Erythroblast (primary cell): ENCODE data around the gene LRIG1.

Source experiments
- DNase-seq, 2 experiments: peaks; one replicate each; lab custom pipeline; 2025; lab: John Stamatoyannopoulos, UW
- GATA1 ChIP-seq: IDR thresholded peaks from 2 replicates; pipeline ENCODE4 v1.6.1; 2011; ENCODE audit warnings: low read depth, mild to moderate bottlenecking, control low read depth, low read length, moderate library complexity
- POLR2A ChIP-seq: IDR thresholded peaks from 2 replicates; pipeline ENCODE4 v1.6.1; 2011; ENCODE audit warnings: mild to moderate bottlenecking, low read length

Gene LRIG1

DNA sequence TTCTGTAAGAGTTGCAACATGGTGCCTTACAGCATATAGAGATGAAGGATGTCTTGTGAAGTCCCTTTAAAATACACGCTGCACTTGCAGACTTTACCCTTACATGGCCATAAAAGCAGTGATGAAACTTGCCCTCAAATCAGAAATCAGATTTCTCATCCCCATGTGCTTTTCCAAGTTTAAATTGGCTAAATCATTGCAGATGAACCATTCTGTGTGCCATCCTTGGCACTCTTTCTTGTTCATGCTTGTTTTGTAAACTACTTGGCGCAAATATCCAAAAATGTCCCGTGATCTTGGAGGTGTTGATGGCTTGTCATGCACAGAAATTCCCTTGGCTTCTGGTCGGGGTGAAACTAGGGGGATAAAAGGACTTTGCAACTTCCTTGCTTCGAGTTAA lies 135.7 kb downstream of the LRIG1 start:
- TF ChIP-seq POLR2A (no peak), GATA1 (no peak)
- no peak for DNase-seq

DNA sequence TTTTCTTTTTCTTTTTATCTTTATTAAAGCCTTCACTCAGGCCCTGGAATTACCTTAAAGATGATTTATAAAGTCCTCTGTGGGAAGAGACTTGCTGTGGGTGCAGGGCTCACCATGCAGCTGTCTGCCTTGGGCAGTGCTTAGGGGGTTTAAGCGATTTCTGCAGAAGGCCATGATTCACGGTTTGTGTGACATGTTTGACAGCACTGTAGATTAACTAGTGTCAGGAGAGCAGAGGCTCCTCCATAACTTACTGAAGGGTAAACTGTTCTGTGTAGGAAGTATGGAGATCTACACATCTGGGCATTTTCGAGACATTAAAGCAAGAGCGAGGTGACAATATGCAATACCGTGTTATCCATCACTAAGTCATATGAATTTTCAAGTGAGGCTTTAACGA lies 137.7 kb downstream of the LRIG1 start:
- TF ChIP-seq GATA1 (no peak), POLR2A (no peak)
- DNase-seq = no peak

DNA sequence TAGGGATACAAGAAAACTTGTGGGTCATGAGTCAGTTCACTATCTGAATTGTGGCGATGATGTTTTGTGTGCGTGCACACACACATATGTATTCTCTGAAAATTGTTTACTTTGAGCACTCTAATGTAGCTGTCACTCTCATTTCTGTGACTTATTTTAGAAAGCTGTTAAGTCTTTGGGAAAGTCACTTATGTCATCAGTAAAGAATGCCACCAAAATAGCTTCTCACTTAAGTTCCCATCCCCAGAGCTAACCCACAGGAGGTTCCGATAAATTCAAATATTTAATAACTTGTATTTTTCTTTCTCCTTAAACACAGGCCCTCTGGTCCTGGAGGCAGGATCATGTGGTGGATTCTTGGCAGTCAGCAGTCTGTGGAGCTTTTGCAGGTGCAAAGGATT lies 138.3 kb downstream of the LRIG1 start:
- no peak for TF ChIP-seq GATA1
- no peak for TF ChIP-seq POLR2A
- no peak for DNase-seq

DNA sequence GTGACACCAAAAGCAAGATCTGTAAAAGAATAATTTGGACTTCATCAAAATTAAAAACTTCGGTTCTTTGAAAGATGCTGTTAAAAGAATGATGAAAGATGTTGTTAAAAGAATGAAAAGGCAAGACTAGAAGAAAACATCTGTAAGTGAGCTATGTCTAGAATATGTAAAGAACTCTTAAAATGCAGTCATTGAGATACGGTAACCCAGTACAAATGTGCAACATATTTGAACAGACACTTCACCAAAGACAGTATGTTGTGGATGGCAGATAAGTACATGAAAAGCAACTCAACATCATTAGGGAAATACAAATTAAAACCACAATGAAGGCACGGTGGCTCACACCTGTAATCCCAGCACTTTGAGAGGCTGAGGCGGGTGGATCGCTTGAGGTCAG lies 139.5 kb downstream of the LRIG1 start:
- TF ChIP-seq GATA1 (no peak), POLR2A (no peak)
- no peak for DNase-seq

DNA sequence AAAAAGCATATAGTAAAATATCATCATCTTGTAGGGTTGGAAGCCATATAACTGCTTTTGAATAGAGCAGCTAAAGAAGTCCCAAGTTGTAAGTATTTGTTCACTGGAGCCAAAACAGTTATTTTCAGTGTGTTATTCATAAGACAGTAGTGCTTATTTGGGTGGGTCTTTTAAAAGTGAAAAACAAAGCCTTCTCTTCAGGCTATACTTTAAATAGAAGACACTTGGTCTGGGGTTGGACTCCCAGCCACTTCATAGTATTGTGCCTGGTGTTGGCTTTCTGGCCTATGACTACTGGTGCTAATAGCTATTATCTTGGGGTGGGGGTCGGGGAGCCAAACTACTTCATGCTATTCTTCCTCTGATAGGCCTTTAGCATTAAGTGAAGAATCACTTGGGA lies 144.8 kb downstream of the LRIG1 start:
- no peak for TF ChIP-seq POLR2A
- TF ChIP-seq GATA1 = no peak
- no peak for DNase-seq

DNA sequence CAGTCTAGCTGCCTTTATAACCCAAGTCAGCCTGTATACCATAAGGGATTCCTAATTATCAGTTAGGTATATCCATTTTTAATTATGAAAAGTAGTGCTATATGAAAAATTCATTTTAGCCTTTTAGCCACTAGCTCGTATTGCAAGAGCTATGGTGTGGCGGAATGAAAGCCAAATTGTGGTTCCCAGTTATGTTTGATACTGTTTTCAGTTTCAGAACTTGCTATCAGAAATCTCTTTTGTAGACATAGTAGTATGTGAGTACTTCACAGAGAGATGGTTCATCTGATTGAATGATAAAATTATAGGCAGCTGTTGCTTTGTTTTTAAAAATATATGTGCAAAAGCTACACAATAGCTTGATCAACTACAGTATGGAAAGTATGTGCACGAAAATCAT lies 145.4 kb downstream of the LRIG1 start:
- TF ChIP-seq POLR2A = no peak
- TF ChIP-seq GATA1 = no peak
- no peak for DNase-seq

DNA sequence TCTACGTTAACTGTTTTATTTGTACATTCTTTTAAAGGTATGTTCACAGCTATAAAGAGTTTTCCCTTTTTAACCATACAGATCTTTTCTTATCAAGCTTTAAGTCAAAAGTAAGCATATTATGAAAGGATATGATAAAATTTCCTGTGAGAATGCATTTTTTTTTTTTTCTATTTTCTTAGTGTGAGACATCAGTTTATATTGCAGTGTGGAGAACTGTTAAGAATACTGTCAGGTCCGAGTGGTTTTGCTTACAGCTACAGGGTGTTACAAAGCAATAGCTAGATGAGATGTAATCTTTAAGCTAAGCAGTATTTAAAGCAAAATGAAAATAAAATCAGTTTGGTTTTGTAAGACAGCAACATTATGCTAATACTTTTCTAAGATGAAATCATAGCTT lies 146.8 kb downstream of the LRIG1 start:
- DNase-seq = no peak
- TF ChIP-seq GATA1 (no peak), POLR2A (no peak)

DNA sequence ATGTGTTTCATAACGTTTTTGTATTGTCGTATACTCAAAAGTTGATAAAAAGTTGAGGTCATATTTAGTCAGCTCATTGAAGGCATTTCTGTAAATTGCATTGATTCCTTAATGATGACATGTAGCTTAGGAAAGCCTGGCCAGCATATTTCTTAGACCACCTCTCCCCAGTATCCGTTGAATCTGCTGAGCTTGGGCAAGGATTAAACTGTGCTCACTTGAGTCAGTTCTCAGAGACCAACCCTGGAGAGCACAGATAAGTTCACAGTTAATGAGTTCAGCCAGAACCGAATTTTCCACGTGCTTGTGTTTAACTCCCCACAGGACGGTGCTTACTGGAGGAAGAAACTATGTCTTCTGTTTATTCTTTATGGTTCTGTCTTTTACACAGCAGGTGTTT lies 147.3 kb downstream of the LRIG1 start:
- TF ChIP-seq GATA1 = no peak
- TF ChIP-seq POLR2A = no peak
- no peak for DNase-seq

DNA sequence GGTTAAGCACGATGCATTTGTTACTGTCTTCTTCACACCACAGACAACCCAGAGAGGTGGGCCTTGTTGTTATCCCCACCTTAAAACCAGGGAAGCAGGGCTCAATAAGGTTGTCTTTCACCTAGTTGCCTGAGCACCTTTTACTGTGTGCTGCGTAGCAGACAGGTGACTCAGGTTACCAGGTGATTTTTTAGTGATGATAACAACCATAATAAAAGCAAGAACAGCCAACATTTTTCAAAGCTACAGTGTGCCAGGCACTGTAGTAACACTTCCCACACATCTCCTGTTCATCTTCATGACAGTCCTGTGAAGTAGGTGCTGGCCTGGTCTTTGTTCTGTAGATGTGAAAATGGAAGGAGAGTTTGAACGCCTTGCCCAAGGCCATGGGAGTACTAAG lies 147.8 kb downstream of the LRIG1 start:
- TF ChIP-seq POLR2A (no peak), GATA1 (no peak)
- no peak for DNase-seq

DNA sequence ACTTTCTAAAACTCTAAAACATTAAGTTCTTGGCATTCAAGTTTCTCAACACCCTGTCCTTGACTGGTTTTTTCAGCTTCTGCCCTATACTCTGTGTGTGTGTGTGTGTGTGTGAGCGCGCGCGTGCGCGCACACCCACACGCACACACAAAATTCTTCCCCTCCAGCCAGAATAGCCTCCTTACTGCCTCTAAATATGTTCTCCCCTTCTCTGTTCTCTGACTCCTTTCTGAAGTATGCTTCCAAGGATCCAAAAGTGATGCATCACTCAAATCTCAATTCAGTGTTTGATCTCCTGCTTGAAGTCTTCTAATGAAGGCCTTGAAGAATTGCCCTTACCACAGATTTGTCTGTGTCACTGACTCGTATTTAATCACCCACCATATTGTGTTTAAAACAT lies 150.2 kb downstream of the LRIG1 start:
- no peak for TF ChIP-seq POLR2A
- TF ChIP-seq GATA1 = no peak
- DNase-seq = no peak

DNA sequence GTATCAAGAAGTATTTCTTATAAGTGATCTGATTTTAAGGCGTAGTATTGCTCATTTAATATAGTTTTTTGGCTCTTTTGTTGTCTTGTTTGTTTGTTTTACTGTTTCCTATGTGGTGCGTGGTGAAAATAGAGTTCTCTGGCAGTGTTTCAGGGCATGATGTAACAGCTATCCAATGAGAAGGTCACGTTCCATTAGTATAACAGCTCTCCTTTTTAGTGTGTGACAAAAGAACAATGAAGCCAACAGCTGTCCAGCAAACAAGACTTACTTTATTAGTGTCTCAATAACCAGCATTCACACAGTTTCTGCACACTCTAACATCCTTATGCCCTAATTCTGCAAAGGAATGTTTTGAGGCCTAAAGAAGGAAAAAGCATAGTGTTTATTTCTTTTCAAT lies 152.1 kb downstream of the LRIG1 start:
- no peak for DNase-seq
- TF ChIP-seq POLR2A (no peak), GATA1 (no peak)

DNA sequence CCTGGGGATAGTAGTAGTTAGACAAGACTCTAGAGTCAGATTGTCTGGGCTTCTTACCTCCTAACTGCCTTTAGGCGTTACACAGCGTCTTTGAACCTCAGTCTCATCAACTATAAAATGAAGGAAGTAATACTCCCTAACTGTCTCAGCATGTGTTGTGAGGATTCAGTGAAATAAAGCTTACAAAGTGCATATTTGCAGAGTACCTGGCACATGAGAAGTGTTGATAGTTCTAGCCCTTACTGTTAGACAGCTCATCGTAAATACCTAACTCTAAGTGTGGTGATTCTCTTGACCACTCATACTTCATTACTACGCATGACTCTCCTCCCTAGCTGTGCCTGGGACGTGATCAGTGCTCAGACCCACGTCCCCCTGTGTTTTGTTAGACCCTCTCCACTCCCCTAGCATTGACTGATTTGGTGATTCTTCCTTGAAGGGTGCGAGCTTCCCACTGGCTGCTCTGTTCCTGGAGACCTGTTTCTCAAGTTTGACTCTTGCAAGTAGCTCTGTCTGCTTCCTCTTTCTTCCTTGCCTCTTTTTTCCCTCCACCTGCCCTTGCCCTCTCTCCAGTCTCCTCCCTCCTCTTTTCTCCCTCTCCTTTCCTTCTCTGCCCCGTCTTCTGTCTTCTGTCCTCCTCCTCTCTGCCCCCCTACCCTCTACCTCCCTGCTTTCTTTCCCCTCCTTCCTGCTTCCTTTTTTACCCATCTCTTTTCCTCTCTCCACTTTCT lies 155.8 kb downstream of the LRIG1 start:
- no peak for DNase-seq
- TF ChIP-seq GATA1 (no peak), POLR2A (no peak)

DNA sequence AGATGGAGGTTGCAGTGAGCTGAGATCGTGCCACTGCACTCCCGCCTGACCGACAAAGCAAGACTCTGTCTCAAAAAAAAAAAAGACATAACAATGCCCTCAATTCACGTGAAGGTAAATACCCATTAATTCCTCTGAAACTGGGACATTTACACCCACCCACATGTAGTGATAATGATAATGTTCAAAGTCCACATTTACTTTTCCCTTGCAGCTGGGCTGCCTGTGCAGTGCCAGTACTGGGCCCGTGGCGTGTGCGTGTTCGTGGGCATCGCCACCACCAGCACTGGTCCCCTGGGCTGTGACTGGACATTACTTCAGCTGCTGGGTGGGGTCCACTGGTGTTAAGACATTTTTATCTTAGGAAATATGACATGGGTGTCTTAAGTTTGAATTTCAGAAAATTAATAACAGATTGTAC lies 156.4 kb downstream of the LRIG1 start:
- no peak for TF ChIP-seq POLR2A
- no peak for TF ChIP-seq GATA1
- no peak for DNase-seq

DNA sequence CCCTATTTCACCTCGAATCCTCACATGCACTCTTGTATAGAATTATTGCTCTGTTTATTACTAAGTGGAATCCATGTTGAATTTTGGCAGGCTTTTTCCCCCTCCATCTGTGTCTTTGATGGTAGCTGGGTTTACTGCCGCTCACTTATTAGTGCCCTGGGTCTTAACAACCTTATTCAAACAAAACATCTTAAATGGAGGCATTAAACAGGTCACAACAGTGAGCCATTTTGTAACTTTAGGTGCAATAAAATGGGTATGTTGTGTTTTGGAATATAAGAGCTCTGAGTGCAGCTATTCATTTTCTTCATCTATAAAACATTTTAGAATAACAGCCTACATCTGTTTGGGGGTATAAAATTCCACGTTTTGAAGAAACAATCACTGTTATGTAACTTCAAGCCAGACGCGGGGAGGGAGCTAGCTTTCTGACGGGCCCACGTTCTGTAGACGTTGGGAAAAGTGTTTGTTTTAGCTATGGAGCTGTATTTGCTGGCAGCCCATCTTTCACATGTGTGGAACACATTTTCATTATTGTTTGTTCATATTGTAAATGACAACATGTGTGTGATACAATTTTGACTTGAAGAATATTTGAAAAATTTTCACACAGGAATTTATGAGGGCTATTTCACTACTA lies 158.0 kb downstream of the LRIG1 start:
- no peak for DNase-seq
- TF ChIP-seq GATA1 (no peak), POLR2A (no peak)

DNA sequence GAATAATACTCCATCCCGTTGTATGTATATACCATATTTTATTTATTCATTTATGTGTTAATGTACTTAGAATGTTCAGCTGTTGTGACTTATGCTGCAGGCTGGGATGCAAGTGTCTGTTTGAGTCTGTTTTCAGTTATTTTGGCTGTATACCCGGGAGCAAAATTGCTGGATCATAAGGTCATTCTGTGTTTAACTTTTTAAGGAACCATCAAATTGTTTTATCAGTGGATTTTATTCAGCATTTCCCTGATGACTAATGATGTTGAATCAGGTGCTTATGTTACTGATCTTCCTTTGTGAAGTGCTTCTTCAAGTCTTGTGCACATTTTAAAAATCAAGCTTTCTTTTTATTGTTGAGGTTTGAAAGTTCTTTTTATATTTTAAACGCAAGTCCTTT lies 161.9 kb downstream of the LRIG1 start:
- DNase-seq = no peak
- no peak for TF ChIP-seq POLR2A
